Measurements from ENCODE around the gene QSOX2.

GRCh38 chr9:136242918-136243525 lies 2.6 kb downstream of the QSOX2 start:
- TF ChIP-seq CTCF (conservative IDR thresholded peaks at IDR 0.05; ENCODE audit: low read depth, low read length): peak; percentile 39; the same call in 1 of the 2 replicates
- TF ChIP-seq EZH2phosphoT487 (IDR thresholded peaks at IDR 0.05; ENCODE audit: borderline replicate concordance, low read length): no peak
- no peak for TF ChIP-seq EZH2 (IDR thresholded peaks at IDR 0.05; ENCODE audit: low read length, unreplicated experiment)

Data from PC-3 (cell line).